ENCODE results near the gene SLAIN2. TPM values are rescaled to one million over a fixed set of nuclear protein-coding genes. Genes with fewer than 3 reads are reported as not detected.

The SLAIN2 gene
- total RNA-seq, 1 experiment from 2014 or later = 44.8 TPM

GRCh38 chr4:48405924-48406323, 64.6 kb downstream of the SLAIN2 start:
- peaks cover 6% of the 10 kb centered on the region for H3K36me3 Mint-ChIP-seq (ENCODE audit: insufficient read depth, unreplicated experiment)
- H3K4me3 Mint-ChIP-seq (ENCODE audit: unreplicated experiment) = no peak overlapping the region

GRCh38 chr4:48409203-48409602, 67.9 kb downstream of the SLAIN2 start:
- Mint-ChIP-seq H3K4me1 (ENCODE audit: low read depth, unreplicated experiment) (no peaks in the 10 kb centered on the region), H3K36me3 (ENCODE audit: insufficient read depth, unreplicated experiment) (peaks cover 6% of the 10 kb centered on the region), H3K4me3 (ENCODE audit: unreplicated experiment) (no peak overlapping the region), H3K27me3 (ENCODE audit: insufficient read depth, unreplicated experiment) (no peaks in the 10 kb centered on the region), H3K27ac (ENCODE audit: unreplicated experiment) (no peak overlapping the region), H3K9me3 (ENCODE audit: unreplicated experiment) (no peaks in the 10 kb centered on the region)
- CTCF ChIA-PET = no interaction called here
- DNase-seq = no peak
- intact Hi-C loops (cut with micrococcal nuclease; ENCODE audit: unreplicated experiment) = no loop called here
- H3K4me3 ChIP-seq (ENCODE audit: low read depth, low read length) = no peak overlapping the region
- BruUV-seq (replicated peaks) = no TSS peak
- H3K9me3 ChIP-seq = no peaks in the 10 kb centered on the region
- POLR2A ChIA-PET = no interaction called here
- H3K27me3 ChIP-seq (replicated peaks; ENCODE audit: control insufficient read depth, insufficient read depth, low read length) = no peaks in the 10 kb centered on the region
- peaks cover 2% of the 10 kb centered on the region for H3K36me3 ChIP-seq (ENCODE audit: control insufficient read depth, insufficient read depth, low read length)
- TF ChIP-seq CTCF (IDR thresholded peaks at IDR 0.05; ENCODE audit: insufficient read depth in 1 of 2, low read depth in 1 of 2, low read length in 1 of 2, severe bottlenecking in 1 of 2, unreplicated experiment in 1 of 2) = no peak
- no peaks in the 10 kb centered on the region for H3K4me1 ChIP-seq

More at GRCh38 chr4:48405924-48406323, 64.6 kb downstream of the SLAIN2 start:
- no peaks in the 10 kb centered on the region for H3K4me1 ChIP-seq
- BruUV-seq (replicated peaks) = no TSS peak
- TF ChIP-seq CTCF (IDR thresholded peaks at IDR 0.05; ENCODE audit: insufficient read depth in 1 of 2, low read depth in 1 of 2, low read length in 1 of 2, severe bottlenecking in 1 of 2, unreplicated experiment in 1 of 2) = no peak
- no peaks in the 10 kb centered on the region for H3K9me3 ChIP-seq
- no peaks in the 10 kb centered on the region for H3K27me3 ChIP-seq (replicated peaks; ENCODE audit: control insufficient read depth, insufficient read depth, low read length)
- CTCF ChIA-PET = no interaction called here
- Mint-ChIP-seq H3K4me1 (ENCODE audit: low read depth, unreplicated experiment) (peaks cover 11% of the 10 kb centered on the region), H3K9me3 (ENCODE audit: unreplicated experiment) (no peaks in the 10 kb centered on the region), H3K27ac (ENCODE audit: unreplicated experiment) (no peak overlapping the region), H3K27me3 (ENCODE audit: insufficient read depth, unreplicated experiment) (no peaks in the 10 kb centered on the region)
- POLR2A ChIA-PET = no interaction called here
- H3K36me3 ChIP-seq (ENCODE audit: control insufficient read depth, insufficient read depth, low read length) = peaks cover 2% of the 10 kb centered on the region
- H3K4me3 ChIP-seq (ENCODE audit: low read depth, low read length) = no peak overlapping the region
- no peak for DNase-seq
- intact Hi-C loops (cut with micrococcal nuclease; ENCODE audit: unreplicated experiment) = no loop called here

- ChIA-PET CTCF (no interaction called here), POLR2A (no interaction called here)
- Mint-ChIP-seq H3K27ac (ENCODE audit: unreplicated experiment) (no peak overlapping the region), H3K27me3 (ENCODE audit: insufficient read depth, unreplicated experiment) (no peaks in the 10 kb centered on the region), H3K4me3 (ENCODE audit: unreplicated experiment) (no peak overlapping the region), H3K9me3 (ENCODE audit: unreplicated experiment) (no peaks in the 10 kb centered on the region), H3K36me3 (ENCODE audit: insufficient read depth, unreplicated experiment) (no peaks in the 10 kb centered on the region), H3K4me1 (ENCODE audit: low read depth, unreplicated experiment) (no peaks in the 10 kb centered on the region)
- Histone ChIP-seq H3K4me1 (no peaks in the 10 kb centered on the region), H3K36me3 (ENCODE audit: control insufficient read depth, insufficient read depth, low read length) (peaks cover 2% of the 10 kb centered on the region), H3K27me3 (replicated peaks; ENCODE audit: control insufficient read depth, insufficient read depth, low read length) (no peaks in the 10 kb centered on the region), H3K9me3 (no peaks in the 10 kb centered on the region), H3K4me3 (ENCODE audit: low read depth, low read length) (no peak overlapping the region)
- no peak for TF ChIP-seq CTCF (IDR thresholded peaks at IDR 0.05; ENCODE audit: insufficient read depth in 1 of 2, low read depth in 1 of 2, low read length in 1 of 2, severe bottlenecking in 1 of 2, unreplicated experiment in 1 of 2)
- no peak for DNase-seq
- no TSS peak for BruUV-seq (replicated peaks)
- intact Hi-C loops (cut with micrococcal nuclease; ENCODE audit: unreplicated experiment) = no loop called here
These were observed 69.5 kb downstream of the SLAIN2 start for GRCh38 chr4:48410812-48411211.

All from Caco-2 (cell line).